Measurements from ENCODE around the gene C20orf144. TPM values are rescaled to one million over a fixed set of nuclear protein-coding genes. Genes with fewer than 3 reads are reported as not detected.

C20orf144 gene
- total RNA-seq, 4 donors from 2014 or later = not detected

- WGBS = 69% methylated on average over 2 of the region's 2 CpGs
- H3K36me3 ChIP-seq = peaks cover 56% of the 10 kb centered on the region
- TF ChIP-seq POLR2AphosphoS5 (IDR thresholded peaks at IDR 0.05) (no peak), EP300 (IDR thresholded peaks at IDR 0.05) (no peak), CTCF (IDR thresholded peaks at IDR 0.05) (no peak)
- no peak for DNase-seq (ENCODE audit: low spot score in 2 of 2)
- no peaks in the 10 kb centered on the region for H3K9me3 ChIP-seq
- no peak overlapping the region for H3K27ac ChIP-seq
- peaks cover 5% of the 10 kb centered on the region for H3K4me1 ChIP-seq
- H3K4me3 ChIP-seq = no peak overlapping the region
- H3K27me3 ChIP-seq = no peaks in the 10 kb centered on the region
These were observed 47.3 kb downstream of the C20orf144 start for GRCh38 chr20:33709398-33709797.

GRCh38 chr20:33709905-33710541 is 47.9 kb downstream of the C20orf144 start:
- Histone ChIP-seq H3K36me3 (peaks cover 56% of the 10 kb centered on the region), H3K4me1 (peaks cover 5% of the 10 kb centered on the region), H3K9me3 (no peaks in the 10 kb centered on the region), H3K27me3 (no peaks in the 10 kb centered on the region), H3K27ac (no peak overlapping the region), H3K4me3 (no peak overlapping the region)
- WGBS = 76% methylated on average over 16 of the region's 16 CpGs
- DNase-seq (ENCODE audit: low spot score in 2 of 2) = no peak
- TF ChIP-seq EP300 (IDR thresholded peaks at IDR 0.05) = no peak
- TF ChIP-seq CTCF (IDR thresholded peaks at IDR 0.05) = no peak
- no peak for TF ChIP-seq POLR2AphosphoS5 (IDR thresholded peaks at IDR 0.05)
- no peak for TF ChIP-seq POLR2A (IDR thresholded peaks at IDR 0.05)

GRCh38 chr20:33710681-33711445 is 48.7 kb downstream of the C20orf144 start:
- WGBS = 81% methylated on average over 14 of the region's 14 CpGs
- Histone ChIP-seq H3K4me3 (no peak overlapping the region), H3K4me1 (peaks cover 5% of the 10 kb centered on the region), H3K9me3 (no peaks in the 10 kb centered on the region), H3K27me3 (no peaks in the 10 kb centered on the region), H3K36me3 (peaks cover 56% of the 10 kb centered on the region), H3K27ac (no peak overlapping the region)
- DNase-seq (ENCODE audit: low spot score in 2 of 2) = no peak
- TF ChIP-seq POLR2AphosphoS5 (IDR thresholded peaks at IDR 0.05) (no peak), POLR2A (IDR thresholded peaks at IDR 0.05) (no peak), CTCF (IDR thresholded peaks at IDR 0.05) (no peak), EP300 (IDR thresholded peaks at IDR 0.05) (no peak)

GRCh38 chr20:33711446-33711738 is 49.3 kb downstream of the C20orf144 start:
- Histone ChIP-seq H3K9me3 (no peaks in the 10 kb centered on the region), H3K4me3 (no peak overlapping the region), H3K27me3 (no peaks in the 10 kb centered on the region), H3K36me3 (peaks cover 51% of the 10 kb centered on the region), H3K27ac (no peak overlapping the region), H3K4me1 (peaks cover 5% of the 10 kb centered on the region)
- WGBS = 87% methylated on average over 1 of the region's 1 CpG
- no peak for TF ChIP-seq EP300 (IDR thresholded peaks at IDR 0.05)
- no peak for DNase-seq (ENCODE audit: low spot score in 2 of 2)

Other genes starting within 250 kb of the C20orf144 start
- gene SNTA1, start 218.6 kb upstream of the C20orf144 start, total RNA-seq = 10 to 100 TPM in 3 of 4 donors, 1 to 10 TPM in 1; 8.1 to 20.0 (median 14.1) TPM
- gene CBFA2T2, start 172.2 kb upstream of the C20orf144 start, total RNA-seq = 10 to 100 TPM; 20.9 to 36.7 (median 26.1) TPM
- gene ACTL10, start 4.6 kb downstream of the C20orf144 start, total RNA-seq = 1 to 10 TPM; 1.3 to 4.9 (median 3.0) TPM
- gene NECAB3, start 12.1 kb downstream of the C20orf144 start, total RNA-seq = 10 to 100 TPM; 19.9 to 37.5 (median 22.1) TPM
- gene E2F1, start 24.1 kb downstream of the C20orf144 start, total RNA-seq = 1 to 10 TPM; 3.5 to 5.6 (median 4.6) TPM
- gene PXMP4, start 58.0 kb downstream of the C20orf144 start, total RNA-seq = 10 to 100 TPM in 3 of 4 donors, 1 to 10 TPM in 1; 8.7 to 32.4 (median 24.3) TPM
- gene ZNF341, start 69.7 kb downstream of the C20orf144 start, total RNA-seq = 1 to 10 TPM; 4.6 to 7.6 (median 5.8) TPM
- 10 to 100 TPM; 62.1 to 95.8 (median 74.8) TPM for gene CHMP4B, start 149.0 kb downstream of the C20orf144 start, total RNA-seq